Measurements from ENCODE around the gene ERAS.
"Not testable (repeated sequence)": the region's sequence is repeated elsewhere in the genome, so short reads cannot be mapped to it uniquely, and the experiment has no call there.

Gene ERAS

DNA sequence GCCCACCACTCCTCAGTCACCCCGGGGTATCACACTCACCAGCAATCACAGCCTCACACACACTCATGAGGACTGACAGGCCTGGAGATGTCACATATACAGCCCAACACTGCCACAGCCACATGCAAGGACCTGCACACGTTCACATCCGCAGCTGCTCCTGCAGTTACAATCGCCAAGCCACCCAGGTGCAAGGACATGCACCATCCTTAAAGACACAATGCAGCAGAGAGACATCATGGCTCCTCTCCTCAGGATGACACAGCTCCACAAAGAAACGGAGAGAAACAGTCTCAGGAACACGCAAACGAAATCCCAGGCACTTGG, 8.0 kb downstream of the ERAS start:
- DNase-seq, result no peak

DNA sequence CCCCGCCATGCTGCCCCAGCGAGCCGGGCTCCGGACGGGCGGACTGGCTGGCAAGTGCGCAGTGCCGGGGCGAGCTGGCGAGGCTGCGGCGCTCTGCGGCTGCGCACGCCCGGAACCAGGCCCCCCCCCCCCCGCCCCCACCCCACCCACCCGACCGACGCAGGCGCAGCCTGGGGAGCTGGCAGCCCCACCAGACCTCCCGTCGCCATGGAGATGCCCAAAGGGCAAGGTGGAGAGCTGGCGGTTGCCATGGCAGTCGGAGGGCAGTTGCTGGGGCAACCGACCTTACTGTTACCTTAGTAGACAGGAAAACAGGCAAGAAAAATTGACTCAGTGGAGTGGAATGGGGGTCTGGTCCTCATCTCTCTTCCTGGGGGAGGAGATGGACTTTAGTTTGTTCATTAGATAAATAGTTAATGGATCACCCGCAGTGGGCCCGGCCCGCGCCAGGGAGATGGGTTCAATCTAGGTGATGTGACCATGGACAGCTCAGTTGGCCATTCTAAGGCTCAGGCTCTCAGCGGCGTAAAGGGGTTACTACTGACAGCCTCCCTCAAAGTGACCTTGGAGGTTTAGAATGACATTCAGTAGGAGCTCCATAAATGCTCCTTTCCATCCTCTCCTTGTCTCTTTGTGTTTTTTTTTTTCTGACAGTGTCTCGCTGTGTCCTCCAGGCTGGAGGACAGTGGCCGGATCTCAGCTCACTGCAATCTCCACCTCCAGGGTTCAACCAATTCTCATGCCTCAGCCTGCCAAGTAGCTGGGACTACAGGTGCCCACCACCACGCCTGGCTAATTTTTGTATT, 9.4 kb downstream of the ERAS start, which contains the start of gene PCSK1N:
Gene PCSK1N (minus strand): TSS at position 87 of the 806 bp plus-strand sequence. CDS start 78 bp downstream, at position 9.
- peak; percentile 20 for DNase-seq

DNA sequence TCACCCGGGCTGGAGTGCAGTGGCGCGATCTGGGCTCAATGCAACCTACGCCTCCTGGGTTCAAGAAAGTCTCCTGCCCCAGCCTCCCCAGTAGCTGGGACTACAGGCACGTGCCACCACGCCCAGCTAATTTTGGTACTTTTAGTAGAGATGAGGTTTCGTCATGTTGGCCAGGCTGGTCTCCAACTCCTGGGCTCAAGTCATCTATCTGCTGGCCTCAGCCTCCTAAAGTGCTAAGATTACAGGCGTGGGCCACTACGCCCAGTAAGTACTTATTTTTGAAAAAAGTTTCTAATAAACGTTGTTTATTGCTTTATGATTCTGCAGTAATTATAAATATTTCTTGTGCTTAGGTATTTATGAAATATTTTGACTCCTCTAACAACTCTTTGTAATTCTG, 13.4 kb downstream of the ERAS start:
- no peak for DNase-seq

DNA sequence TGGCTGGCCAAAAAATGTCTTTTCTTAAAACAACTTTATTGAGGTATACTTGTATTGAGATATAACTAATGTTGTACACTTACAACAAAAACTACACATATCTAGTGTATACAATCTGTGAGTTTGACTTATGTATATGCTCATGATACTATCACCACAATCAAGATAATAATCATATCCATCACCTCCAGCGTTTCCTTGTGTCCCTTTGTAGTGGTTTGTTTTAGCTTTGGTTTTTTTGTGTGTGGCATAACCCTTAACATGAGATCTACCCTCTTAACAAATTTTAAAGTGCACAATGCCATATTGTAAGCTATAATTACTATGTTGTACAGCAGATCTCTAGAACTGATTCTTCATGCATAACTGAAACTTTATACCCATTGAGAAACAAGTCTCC, 22.5 kb downstream of the ERAS start:
- no peak for DNase-seq

DNA sequence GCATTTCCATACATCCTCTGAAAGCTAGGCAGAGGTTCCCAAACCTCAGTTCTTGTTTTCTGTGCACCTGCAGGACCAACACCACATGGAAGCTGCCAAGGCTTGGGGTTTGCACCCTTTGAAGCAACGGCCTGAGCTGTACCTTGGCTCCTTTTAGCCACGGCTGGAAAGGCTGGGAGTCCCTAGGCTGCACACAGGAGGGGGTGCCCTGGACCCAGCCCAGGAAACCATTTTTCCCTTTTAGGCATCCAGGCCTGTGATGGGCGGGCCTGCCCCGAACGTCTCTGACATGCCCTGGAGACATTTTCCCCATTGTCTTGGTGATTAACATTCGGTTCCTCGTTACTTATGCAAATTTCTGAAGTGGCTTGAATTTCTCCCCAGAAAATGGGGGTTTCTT, 26.5 kb downstream of the ERAS start:
- no peak for DNase-seq

DNA sequence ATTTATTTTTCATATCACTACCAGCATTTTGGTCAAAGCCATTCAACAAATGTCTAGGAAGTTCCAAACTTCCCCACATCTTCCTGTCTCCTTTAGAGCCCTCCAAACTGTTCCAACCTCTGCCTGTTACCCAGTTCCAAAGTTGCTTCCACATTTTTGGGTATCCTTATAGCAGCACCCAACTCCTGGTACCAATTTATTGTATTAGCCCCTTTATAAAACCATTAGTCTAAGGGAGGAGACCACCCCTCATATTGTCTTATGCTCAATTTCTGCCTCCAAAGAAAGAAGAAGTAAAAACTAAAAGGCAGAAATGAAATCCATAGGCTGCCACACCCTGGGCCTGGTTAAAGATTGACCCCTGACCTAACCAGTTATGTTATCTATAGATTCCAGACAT, 27.2 kb downstream of the ERAS start:
- DNase-seq, result not testable (repeated sequence)

DNA sequence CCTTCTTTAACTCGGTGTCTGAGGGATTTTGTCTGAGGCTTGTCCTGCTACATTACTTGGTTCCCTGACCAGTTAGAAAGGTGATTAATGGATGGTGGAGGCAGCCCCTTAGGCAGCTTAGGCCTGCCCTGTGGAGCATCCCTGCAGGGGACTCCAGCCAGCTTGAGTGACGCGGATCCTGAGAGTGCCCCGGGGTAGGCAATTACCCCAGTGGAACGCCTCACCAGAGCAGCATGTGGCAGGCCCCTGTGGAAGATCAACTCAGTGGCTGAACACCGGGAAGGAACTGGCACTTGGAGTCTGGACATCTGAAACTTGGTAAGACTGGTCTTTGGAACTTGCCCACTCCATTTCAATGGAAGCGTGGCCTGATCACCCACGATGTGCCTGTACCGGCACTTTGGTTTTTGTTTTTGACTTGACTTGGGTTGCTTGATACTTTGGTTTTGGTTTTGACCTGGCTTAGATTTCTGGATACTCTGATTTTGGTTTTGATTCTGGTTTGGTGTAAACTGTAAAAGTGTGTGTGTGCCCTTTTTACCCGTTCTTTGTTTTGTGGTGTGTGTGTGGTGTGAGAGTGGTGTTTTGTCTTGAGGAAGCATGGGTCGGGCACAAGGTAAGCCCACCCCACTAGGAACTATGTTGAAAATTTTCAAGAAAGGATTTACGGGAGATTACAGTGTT, 27.9 kb downstream of the ERAS start:
- not testable (repeated sequence) for DNase-seq

DNA sequence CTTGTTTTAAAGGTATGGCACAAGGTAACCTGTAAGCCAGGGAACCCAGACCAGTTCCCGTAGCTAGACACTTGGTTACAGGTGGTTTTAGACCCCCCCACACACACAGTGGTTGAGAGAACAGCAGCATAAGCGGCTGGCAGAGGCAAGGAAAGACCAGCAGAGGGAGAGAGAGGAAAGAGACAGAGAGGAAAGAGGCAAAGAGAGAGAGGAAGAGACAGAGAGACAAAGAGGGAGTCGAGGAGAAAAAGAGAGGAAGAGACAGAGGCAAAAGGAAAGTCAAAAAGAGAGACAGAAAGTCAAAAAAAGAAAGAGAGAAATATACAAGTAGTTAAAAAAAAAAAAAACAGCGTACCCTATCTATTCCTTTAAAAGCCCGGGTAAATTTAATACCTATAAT, 28.6 kb downstream of the ERAS start:
- DNase-seq, result no peak

DNA sequence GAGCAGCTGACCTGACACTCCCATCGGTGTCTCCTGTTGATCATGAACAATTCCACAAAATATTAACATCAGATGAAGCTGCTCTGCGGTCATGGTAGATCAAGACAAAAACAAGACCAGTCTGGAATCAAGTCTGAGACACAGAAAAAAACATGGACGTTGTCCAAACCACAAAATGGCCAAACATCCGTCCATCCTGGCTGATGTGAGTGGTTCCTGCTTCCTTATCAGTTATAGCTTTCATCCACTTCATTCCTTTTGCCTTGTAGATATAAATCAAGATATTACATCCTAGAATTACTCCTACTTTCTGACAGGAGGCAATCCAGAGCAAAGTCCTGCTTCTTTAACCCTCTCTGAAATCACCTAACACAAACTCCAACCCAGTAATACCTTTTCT, 37.9 kb downstream of the ERAS start:
- DNase-seq, result no peak

DNA sequence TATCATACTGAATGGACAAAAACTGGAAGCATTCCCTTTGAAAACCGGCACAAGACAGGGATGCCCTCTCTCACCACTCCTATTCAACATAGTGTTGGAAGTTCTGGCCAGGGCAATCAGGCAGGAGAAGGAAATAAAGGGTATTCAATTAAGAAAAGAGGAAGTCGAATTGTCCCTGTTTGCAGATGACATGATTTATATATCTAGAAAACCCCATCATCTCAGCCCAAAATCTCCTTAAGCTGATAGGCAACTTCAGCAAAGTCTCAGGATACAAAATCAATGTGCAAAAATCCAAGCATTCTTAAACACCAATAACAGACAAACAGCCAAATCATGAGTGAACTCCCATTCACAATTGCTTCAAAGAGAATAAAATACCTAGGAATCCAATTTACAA, 45.7 kb downstream of the ERAS start:
- not testable (repeated sequence) for DNase-seq

DNA sequence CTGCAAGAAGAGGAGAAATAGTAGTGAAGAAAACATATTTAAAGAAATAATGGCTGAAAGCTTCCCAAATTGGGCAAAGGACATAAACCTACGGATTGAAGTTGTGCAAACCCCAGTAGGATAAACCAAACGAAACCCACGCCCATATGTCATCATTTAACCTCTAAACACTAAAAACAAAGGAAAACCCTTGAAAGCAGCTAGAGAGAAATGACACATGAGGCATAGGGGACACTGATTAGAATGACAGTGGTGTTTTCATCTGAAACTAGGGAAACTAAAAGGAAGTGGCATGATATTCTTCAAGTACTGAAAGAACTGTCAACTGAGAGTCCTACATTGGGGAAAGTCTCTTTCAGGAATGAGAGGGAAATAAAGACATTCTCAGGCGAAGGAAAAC, 50.6 kb downstream of the ERAS start:
- not testable (repeated sequence) for DNase-seq

All from stimulated activated naive CD4-positive, alpha-beta T cell treated with Interleukin-2 at 50 U/mL for 16 hours (primary cell).